ENCODE measurements around the gene PRLH.

The PRLH gene

GRCh38 chr2:237599465-237600110, 33.2 kb downstream of the PRLH start:
- no peak overlapping the region for H3K9ac ChIP-seq (ENCODE audit: low read length)

GRCh38 chr2:237600205-237600846, 34.0 kb downstream of the PRLH start:
- no peak overlapping the region for H3K9ac ChIP-seq (ENCODE audit: low read length)
- TF ChIP-seq CTCF (IDR thresholded peaks at IDR 0.05; ENCODE audit: insufficient read depth, low read length, poor library complexity, severe bottlenecking) (no peak), EZH2phosphoT487 (conservative IDR thresholded peaks at IDR 0.05; ENCODE audit: low read length) (no peak)
- no peaks in the 10 kb centered on the region for H3K9me3 ChIP-seq (ENCODE audit: insufficient read depth, low read length)
- H3K27me3 ChIP-seq (ENCODE audit: low read length) = no peaks in the 10 kb centered on the region
- no peak overlapping the region for H3K27ac ChIP-seq (ENCODE audit: low read depth, low read length)
- no peak overlapping the region for H2AFZ ChIP-seq (ENCODE audit: low read depth, low read length, severe bottlenecking)
- no peaks in the 10 kb centered on the region for H3K79me2 ChIP-seq (ENCODE audit: insufficient read depth, low read length)
- H3K36me3 ChIP-seq (ENCODE audit: low read length) = no peaks in the 10 kb centered on the region
- no peak overlapping the region for H3K4me3 ChIP-seq (ENCODE audit: insufficient read depth, low read length, poor library complexity, severe bottlenecking)
- H3K4me2 ChIP-seq (ENCODE audit: low read depth, low read length, poor library complexity, severe bottlenecking) = no peak overlapping the region
- no peaks in the 10 kb centered on the region for H3K9me2 ChIP-seq (replicated peaks; ENCODE audit: insufficient read depth, low read length)
- no peaks in the 10 kb centered on the region for H3F3A ChIP-seq (ENCODE audit: insufficient read depth)
- no peaks in the 10 kb centered on the region for H4K20me1 ChIP-seq (ENCODE audit: low read depth, low read length)

More at GRCh38 chr2:237599465-237600110, 33.2 kb downstream of the PRLH start:
- H3K4me3 ChIP-seq (ENCODE audit: insufficient read depth, low read length, poor library complexity, severe bottlenecking) = no peak overlapping the region
- no peaks in the 10 kb centered on the region for H3K9me3 ChIP-seq (ENCODE audit: insufficient read depth, low read length)
- no peaks in the 10 kb centered on the region for H3K9me2 ChIP-seq (replicated peaks; ENCODE audit: insufficient read depth, low read length)
- H3K27me3 ChIP-seq (ENCODE audit: low read length) = no peaks in the 10 kb centered on the region
- H3K79me2 ChIP-seq (ENCODE audit: insufficient read depth, low read length) = no peaks in the 10 kb centered on the region
- H3K4me2 ChIP-seq (ENCODE audit: low read depth, low read length, poor library complexity, severe bottlenecking) = no peak overlapping the region
- no peaks in the 10 kb centered on the region for H3K36me3 ChIP-seq (ENCODE audit: low read length)
- no peak overlapping the region for H3K27ac ChIP-seq (ENCODE audit: low read depth, low read length)
- no peak overlapping the region for H2AFZ ChIP-seq (ENCODE audit: low read depth, low read length, severe bottlenecking)
- H3F3A ChIP-seq (ENCODE audit: insufficient read depth) = no peaks in the 10 kb centered on the region
- TF ChIP-seq EZH2phosphoT487 (conservative IDR thresholded peaks at IDR 0.05; ENCODE audit: low read length) (no peak), CTCF (IDR thresholded peaks at IDR 0.05; ENCODE audit: insufficient read depth, low read length, poor library complexity, severe bottlenecking) (no peak)
- no peaks in the 10 kb centered on the region for H4K20me1 ChIP-seq (ENCODE audit: low read depth, low read length)

- Histone ChIP-seq H4K20me1 (ENCODE audit: low read depth, low read length) (no peaks in the 10 kb centered on the region), H3K9me2 (replicated peaks; ENCODE audit: insufficient read depth, low read length) (no peaks in the 10 kb centered on the region), H3K4me2 (ENCODE audit: low read depth, low read length, poor library complexity, severe bottlenecking) (no peak overlapping the region), H3K79me2 (ENCODE audit: insufficient read depth, low read length) (no peaks in the 10 kb centered on the region), H3K27me3 (ENCODE audit: low read length) (no peaks in the 10 kb centered on the region), H3K36me3 (ENCODE audit: low read length) (no peaks in the 10 kb centered on the region), H3K27ac (ENCODE audit: low read depth, low read length) (no peak overlapping the region), H3K9me3 (ENCODE audit: insufficient read depth, low read length) (no peaks in the 10 kb centered on the region), H2AFZ (ENCODE audit: low read depth, low read length, severe bottlenecking) (no peak overlapping the region), H3K4me3 (ENCODE audit: insufficient read depth, low read length, poor library complexity, severe bottlenecking) (no peak overlapping the region), H3F3A (ENCODE audit: insufficient read depth) (no peaks in the 10 kb centered on the region), H3K9ac (ENCODE audit: low read length) (no peak overlapping the region)
- TF ChIP-seq EZH2phosphoT487 (conservative IDR thresholded peaks at IDR 0.05; ENCODE audit: low read length) (no peak), CTCF (IDR thresholded peaks at IDR 0.05; ENCODE audit: insufficient read depth, low read length, poor library complexity, severe bottlenecking) (no peak)
These were observed 35.2 kb downstream of the PRLH start for GRCh38 chr2:237601453-237602116.

All from SU-DHL-6 (cell line).